ENCODE results near the gene GHDC. TPM values are rescaled to one million over a fixed set of nuclear protein-coding genes. Genes with fewer than 3 reads are reported as not detected.
"Not testable (repeated sequence)": the region's sequence is repeated elsewhere in the genome, so short reads cannot be mapped to it uniquely, and the experiment has no call there.

GHDC gene
- total RNA-seq, 6 experiments from 2014 or later: 8.8 to 23.9 (median 12.8) TPM

GRCh38 chr17:42142371-42142896, 51.9 kb downstream of the GHDC start:
- 76% methylated on average over 5 of the region's 7 CpGs for WGBS (ENCODE audit: insufficient coverage, low coverage, low lambda C conversion rate, missing lambda C conversion rate)
- no peak overlapping the region for H3K27ac ChIP-seq
- H3K4me1 ChIP-seq: peaks cover 0 to 9% (median 2%) of the 10 kb centered on the region in 4 donors
- H3K4me3 ChIP-seq: no peak overlapping the region
- no peaks in the 10 kb centered on the region for H3K9me3 ChIP-seq
- intact Hi-C loops (cut with DNase I): no loop called here
- peak; percentile 19 to 40 (median 30) for ATAC-seq
- H3K27me3 ChIP-seq: no peaks in the 10 kb centered on the region
- no peak for DNase-seq
- peaks cover 0 to 20% (median 3%) of the 10 kb centered on the region in 4 donors for H3K36me3 ChIP-seq
- TF ChIP-seq CTCF (IDR thresholded peaks at IDR 0.05) (no peak), POLR2A (IDR thresholded peaks at IDR 0.05) (no peak)

GRCh38 chr17:42141382-42141781, 52.9 kb downstream of the GHDC start:
- peak; percentile 18 to 68 (median 42) for ATAC-seq

GRCh38 chr17:42140690-42141089, 53.6 kb downstream of the GHDC start:
- H3K4me3 ChIP-seq; H3K9me3 ChIP-seq; intact Hi-C loops (cut with DNase I); H3K27me3 ChIP-seq; DNase-seq; H3K27ac ChIP-seq; ATAC-seq: not testable (repeated sequence)
- WGBS (ENCODE audit: insufficient coverage, low coverage, low lambda C conversion rate, missing lambda C conversion rate): 97% methylated on average over 5 of the region's 7 CpGs
- peaks cover 0 to 11% (median 3%) of the 10 kb centered on the region in 4 donors for H3K36me3 ChIP-seq
- H3K4me1 ChIP-seq: peaks cover 0 to 25% (median 12%) of the 10 kb centered on the region in 4 donors

More at GRCh38 chr17:42141382-42141781, 52.9 kb downstream of the GHDC start:
- Histone ChIP-seq H3K9me3 (no peaks in the 10 kb centered on the region), H3K36me3 (peaks cover 0 to 17% (median 3%) of the 10 kb centered on the region in 4 donors), H3K4me1 (peaks cover 0 to 18% (median 9%) of the 10 kb centered on the region in 4 donors), H3K4me3 (no peak overlapping the region), H3K27ac (no peak overlapping the region), H3K27me3 (no peaks in the 10 kb centered on the region)
- no peak for DNase-seq
- intact Hi-C loops (cut with DNase I): no loop called here
- WGBS (ENCODE audit: insufficient coverage, low coverage, low lambda C conversion rate, missing lambda C conversion rate): 40% methylated on average over 7 of the region's 8 CpGs
- TF ChIP-seq POLR2A (IDR thresholded peaks at IDR 0.05) (no peak), CTCF (IDR thresholded peaks at IDR 0.05) (no peak)

Other genes starting within 250 kb of the GHDC start
- gene CNP, start 227.7 kb downstream of the GHDC start, total RNA-seq: 10 to 100 TPM; 30.1 to 42.7 (median 33.0) TPM
- 10 to 100 TPM; 32.7 to 40.3 (median 35.2) TPM for gene DNAJC7, start 177.1 kb downstream of the GHDC start, total RNA-seq
- gene NKIRAS2, start 174.4 kb downstream of the GHDC start, total RNA-seq: 10 to 100 TPM; 11.1 to 27.0 (median 12.3) TPM
- gene C17orf113, start 143.9 kb downstream of the GHDC start, total RNA-seq: under 1 TPM; 0.06 to 0.42 (median 0.12) TPM
- 1 to 10 TPM in 1 of 6 experiments, under 1 TPM in 2, not detected in 3; 0.11 to 1.2 (median 0.11) TPM for gene ZNF385C, start 96.0 kb downstream of the GHDC start, total RNA-seq
- 10 to 100 TPM in 4 of 6 experiments, 1 to 10 TPM in 2; 9.0 to 27.9 (median 19.6) TPM for gene DHX58, start 81.8 kb downstream of the GHDC start, total RNA-seq
- gene KAT2A, start 73.1 kb downstream of the GHDC start, total RNA-seq: 10 to 100 TPM; 14.3 to 36.4 (median 21.3) TPM
- gene HSPB9, start 71.7 kb downstream of the GHDC start, total RNA-seq: 1 to 10 TPM in 2 of 6 experiments, under 1 TPM in 4; 0.38 to 1.6 (median 0.85) TPM
- 100 to 1,000 TPM in 1 of 6 experiments, 10 to 100 TPM in 5; 54.0 to 108 (median 65.3) TPM for gene RAB5C, start 39.5 kb downstream of the GHDC start, total RNA-seq
- under 1 TPM in 1 of 6 experiments, not detected in 5; 0.11 TPM for gene KCNH4, start 13.4 kb downstream of the GHDC start, total RNA-seq
- gene HCRT, start 9.0 kb downstream of the GHDC start, total RNA-seq: not detected
- 10 to 100 TPM; 21.2 to 29.0 (median 26.7) TPM for gene STAT5B, start 81.9 kb upstream of the GHDC start, total RNA-seq
- 10 to 100 TPM in 1 of 6 experiments, 1 to 10 TPM in 5; 4.8 to 11.5 (median 7.7) TPM for gene STAT5A, start 94.0 kb upstream of the GHDC start, total RNA-seq
- 100 to 1,000 TPM; 108 to 267 (median 208) TPM for gene STAT3, start 193.9 kb upstream of the GHDC start, total RNA-seq
- 10 to 100 TPM in 5 of 6 experiments, 1 to 10 TPM in 1; 8.7 to 29.6 (median 17.4) TPM for gene CAVIN1, start 228.8 kb upstream of the GHDC start, total RNA-seq

All from right lobe of liver (tissue), 6 donors.